AG08395 (cell line): ENCODE data around the gene TMEM101.
A peak's percentile ranks its signal among the peaks of the same experiment; 100 is the strongest.
"Not testable (repeated sequence)": the region's sequence is repeated elsewhere in the genome, so short reads cannot be mapped to it uniquely, and the experiment has no call there.

ENCODE experiments used
- DNase-seq: peaks from one replicate; pipeline ENCODE4 v3.0.0; 2012; ENCODE audit warnings: mixed read lengths, low spot score

Gene TMEM101

DNA sequence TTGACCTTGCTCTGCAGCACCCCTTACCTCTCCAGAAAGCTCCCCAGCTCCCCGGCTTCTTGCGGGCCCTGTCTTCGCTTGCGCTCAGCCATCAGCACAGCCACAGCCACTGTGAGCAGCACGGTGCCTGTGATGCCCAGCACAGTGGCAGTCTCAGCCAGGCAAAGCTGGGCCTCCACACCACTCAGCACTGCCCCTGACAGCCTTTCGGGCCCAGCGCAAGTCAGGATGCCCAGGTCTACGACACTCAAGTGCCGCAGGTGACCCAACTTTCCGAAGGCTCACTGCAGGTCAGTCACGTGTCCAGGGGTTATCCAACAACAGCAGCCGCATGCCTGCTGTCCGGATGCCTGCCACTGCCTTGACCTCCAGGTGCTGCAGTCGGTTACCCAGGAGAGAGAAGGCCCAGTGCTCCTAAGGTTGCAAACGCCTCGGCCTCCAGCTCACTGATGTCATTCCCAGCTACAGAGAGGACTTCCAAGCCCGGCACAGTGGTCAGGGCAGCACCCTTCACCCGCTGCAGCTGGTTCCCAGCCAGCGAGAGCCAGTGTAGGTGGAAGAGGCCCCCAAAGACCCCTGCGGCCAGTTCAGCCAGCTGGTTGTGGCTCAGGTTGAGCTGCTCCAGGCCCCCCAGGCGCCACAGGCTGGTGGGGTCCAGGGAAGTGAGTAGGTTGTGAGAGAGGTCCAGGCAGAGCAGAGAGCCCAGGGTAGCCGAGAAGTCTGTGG is 8.9 kb upstream of the TMEM101 start:
- DNase-seq: no peak

DNA sequence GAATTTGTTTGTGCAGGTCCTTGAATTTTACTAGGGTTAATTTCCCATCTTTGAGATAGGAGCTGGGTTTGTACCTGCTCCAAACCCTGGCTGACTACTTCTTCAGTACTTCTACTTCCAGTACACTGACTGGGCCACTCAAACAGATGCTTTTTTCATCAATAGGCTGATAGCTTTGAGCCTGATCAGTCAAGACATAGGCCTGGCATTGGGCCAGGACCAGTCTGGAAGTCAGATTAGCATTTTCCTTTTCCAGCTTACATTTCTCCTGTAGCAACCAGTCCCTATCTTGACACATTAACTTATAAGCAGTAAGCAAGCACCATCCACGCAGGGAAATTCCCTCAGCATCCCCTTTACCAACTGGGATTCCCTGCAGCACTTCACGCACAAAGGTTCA is 7.5 kb upstream of the TMEM101 start:
- DNase-seq: no peak

DNA sequence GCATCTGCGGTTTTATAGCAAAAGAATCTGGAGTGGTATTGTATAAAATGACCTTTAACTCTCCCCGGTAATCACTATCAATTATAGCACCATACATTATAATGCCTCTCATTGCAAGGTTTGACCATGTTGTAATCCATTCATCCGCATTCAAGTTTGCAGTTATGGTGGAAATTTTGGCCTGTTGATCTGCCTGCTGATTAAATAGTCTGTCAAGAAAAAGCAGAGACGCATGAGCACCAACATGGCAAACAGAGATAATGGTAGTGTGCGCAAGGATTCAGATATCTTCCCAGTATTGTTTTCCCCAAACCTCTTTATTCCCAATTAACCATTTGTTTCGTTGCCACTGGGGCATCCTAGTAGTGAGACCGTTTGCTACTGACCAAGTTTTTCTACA is 6.5 kb upstream of the TMEM101 start:
- DNase-seq: not testable (repeated sequence)

DNA sequence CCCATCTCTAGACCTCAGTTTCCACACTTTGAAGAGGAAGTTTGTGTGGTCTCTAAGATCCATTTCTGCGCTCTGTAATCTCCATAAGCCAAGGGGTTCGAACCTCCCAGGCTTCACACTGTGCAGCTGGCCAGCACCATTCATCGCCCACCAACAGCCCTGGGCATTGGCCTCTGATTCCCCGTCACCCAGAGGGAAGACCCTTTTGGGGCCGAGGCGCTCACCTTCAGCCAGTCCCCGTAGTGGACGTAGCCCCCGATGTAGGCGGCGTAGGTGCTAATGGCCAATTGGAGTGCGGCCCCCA is 678 bp downstream of the TMEM101 start:
- DNase-seq: no peak

DNA sequence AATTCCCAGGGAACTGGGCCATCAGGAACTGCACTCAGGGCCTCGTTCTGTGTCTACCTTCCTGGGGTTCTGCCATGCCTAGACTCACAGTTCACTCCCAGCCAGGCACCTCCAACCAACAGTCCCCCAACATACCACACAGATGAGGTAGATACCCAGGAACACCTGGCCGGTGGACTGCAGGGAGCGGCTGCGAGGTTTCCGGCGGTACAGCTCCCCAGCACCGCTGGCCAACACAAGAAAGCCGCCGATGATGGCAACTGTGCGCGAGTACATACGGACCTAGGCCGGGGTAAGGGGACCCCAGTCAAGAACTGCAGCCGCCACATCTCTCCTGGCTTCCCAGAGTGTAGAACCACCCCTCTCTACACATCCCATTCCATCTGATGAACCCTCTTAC is 1.9 kb downstream of the TMEM101 start:
- no peak for DNase-seq

DNA sequence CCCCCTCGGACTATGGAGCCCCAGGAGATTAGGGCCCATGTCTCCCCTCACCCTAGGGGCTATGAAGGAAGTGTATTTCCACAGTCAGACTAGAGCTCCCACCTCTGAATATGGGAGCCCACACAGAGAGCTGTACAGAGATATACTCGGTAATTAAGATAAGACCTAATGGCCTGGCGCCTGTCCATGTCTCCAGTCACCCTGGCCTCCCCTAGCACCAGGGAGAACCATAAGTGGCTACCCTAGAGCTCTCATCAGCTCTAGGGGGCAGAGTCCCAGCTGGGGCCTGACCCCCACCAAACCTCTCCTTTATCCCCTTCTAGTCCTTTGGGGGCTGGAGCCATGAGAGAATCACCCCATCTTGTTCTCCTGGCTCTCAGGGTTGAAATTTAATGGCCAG is 2.4 kb downstream of the TMEM101 start:
- no peak for DNase-seq

DNA sequence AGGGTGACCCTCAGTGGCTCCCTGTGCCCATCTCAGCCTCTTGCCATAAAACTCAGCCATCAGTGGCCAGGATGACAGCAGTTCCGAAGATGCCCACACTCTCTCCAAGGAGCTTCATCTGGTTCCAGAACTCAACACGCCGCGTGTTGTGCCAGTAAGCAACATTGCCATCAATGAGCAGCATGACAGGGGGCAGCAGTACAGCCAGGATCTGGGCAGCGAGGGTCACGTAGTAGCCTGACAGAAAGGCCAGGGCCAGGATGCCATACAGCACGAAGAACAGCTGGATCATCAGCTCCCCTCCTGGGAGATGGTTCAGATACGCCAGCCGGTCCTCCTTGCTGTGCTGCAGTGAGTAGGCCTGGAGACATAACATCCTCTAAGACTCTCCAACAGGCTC is 2.9 kb downstream of the TMEM101 start:
- DNase-seq: no peak

DNA sequence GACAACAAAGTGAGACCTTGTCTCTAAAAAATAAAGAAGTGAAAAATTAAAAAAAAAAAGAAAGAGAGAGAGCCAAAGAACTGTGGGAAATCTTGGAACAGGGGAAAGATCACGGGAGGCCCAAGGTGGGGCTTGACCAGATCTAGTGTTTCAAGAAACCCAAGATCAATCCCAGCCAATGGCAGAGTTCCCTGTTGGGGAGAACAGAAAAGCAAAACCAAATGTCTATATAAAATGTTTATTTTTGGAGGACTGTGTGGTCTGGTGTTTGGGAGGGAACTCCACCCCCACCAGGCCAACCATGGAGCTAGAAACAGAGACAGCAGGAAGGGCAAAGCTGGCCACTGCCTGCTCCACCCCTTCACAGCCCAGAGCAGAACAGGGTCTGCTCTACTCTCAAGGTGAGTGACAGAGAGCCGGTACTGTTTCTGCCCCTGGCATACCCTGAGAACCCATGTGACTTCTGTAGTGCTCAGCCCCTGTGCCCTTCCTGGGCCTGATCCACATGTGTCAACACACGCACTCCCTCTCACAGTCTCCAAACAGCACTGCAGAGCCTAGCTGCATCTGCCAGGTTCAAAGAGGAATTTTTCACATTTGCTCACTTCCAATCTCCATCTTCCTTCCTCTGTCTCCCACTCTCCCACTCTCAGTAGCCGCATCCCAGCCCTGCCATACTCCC is 3.7 kb downstream of the TMEM101 start:
- no peak for DNase-seq

DNA sequence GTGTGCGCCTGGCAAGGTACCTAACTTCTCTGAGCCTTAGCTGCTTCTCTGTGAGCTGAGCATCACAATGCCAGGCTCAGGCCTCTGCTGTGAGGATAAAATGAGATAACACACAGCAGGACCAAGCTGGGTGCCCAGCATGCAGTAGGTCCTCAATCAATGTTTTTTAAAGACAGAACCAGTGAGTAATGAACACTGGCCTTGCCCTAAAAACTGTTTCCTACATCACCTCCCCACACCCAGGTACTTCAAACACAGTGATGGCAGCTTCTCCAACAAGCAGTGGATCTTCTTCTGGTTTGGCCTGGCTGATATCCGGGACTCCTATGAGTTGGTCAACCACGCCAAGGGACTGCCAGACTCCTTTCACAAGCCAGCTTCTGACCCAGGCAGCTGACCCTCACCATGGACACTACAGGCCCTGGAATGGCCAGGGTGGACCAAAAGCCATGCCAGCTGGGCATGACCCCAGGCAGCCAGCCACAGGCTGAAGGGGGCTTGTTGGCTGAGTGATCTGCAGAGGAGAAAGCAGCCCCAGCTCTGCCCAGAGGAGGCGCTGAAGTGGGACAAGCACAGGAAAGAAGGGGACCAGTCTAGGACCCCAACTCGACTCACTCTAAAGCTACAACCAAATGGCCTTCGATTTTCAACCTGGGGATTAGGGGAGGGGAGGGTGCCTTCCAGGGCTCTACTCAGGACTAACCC is 6.4 kb downstream of the TMEM101 start:
- no peak for DNase-seq

DNA sequence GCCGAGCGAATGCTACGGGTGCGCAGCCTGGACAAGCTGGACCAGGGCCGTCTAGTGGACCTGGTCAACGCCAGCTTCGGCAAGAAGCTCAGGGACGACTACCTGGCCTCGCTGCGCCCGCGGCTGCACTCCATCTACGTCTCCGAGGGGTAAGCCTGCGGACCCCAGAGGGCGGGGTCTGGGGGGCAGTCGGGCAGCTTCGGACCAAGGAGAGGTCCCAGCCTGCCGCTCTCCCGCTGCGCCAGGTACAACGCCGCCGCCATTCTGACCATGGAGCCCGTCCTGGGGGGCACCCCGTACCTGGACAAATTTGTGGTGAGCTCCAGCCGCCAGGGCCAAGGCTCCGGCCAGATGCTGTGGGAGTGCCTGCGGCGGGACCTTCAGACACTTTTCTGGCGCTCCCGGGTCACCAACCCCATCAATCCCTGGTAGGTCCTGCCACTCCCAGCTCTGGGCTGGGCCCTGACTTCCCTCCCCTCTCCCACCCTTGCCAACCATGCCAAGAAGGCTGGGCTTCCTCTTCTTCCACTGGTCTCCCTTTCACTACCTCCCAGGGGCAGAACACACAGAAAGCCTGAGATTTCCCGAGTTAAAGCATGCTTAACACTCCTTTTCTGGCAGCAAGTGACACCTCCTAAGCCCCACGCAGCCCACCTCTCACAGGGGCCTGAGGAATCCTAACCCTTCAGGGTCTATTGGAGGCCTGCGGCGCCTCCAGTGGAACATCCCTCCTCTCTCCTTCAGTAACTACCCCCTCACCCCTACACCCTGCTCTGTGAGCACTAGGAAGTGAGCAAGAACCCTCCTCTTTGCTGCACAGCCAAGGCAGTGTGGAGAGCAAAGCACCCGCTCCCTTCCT is 7.2 kb downstream of the TMEM101 start:
- peak; percentile 31 for DNase-seq

DNA sequence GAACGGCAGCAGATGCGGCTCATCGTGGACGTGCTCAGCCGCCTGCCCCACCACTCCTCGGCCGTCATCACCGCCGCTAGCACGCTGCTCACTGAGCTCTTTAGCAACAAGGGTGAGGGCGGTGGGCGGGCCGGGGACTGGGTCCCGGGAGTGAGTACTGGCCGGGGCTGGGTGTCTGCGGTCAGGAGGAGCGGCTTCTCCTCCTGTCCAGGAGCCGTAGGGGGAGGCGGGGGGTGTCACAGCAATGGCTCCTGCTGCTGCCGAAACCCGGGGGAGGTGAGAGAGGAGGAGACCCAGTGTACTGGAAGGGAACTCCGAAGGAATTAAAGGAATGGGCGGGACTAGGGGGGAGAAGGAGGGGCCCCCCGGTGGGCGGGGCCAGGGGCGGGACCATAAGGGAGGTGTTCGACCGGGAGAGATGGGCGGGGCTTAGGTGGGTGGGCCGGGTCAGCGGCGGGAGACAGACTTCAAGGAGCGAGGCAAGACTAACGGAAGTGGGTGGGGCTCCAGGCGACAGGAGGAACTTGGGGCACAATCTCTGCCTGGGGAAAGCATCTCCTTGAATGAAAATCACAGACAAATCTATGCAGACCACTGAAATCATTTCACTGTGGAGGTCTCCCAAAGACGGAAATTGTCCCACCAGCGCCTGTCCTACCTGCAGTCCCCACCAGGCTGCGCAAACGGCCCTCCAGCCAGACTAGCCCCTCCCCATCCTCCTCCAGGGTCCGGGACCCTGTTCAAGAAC is 8.0 kb downstream of the TMEM101 start:
- peak; percentile 99 for DNase-seq

DNA sequence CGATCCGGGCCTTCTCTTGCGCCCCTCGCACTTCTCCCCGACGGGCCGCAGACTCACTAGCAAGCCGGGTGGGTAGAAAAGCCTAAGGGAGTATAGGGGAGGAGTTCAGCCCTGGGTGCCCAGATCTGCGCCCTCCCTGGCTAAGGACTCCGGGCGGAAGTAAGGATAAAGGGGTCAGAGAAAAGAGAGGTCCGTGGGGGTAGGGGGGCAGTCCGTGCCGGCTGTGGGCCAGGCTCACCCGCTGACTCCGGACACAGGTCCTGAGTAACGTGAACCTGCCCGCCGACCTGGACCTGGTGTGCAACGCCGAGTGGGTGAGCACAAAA is 8.5 kb downstream of the TMEM101 start:
- DNase-seq: no peak

DNA sequence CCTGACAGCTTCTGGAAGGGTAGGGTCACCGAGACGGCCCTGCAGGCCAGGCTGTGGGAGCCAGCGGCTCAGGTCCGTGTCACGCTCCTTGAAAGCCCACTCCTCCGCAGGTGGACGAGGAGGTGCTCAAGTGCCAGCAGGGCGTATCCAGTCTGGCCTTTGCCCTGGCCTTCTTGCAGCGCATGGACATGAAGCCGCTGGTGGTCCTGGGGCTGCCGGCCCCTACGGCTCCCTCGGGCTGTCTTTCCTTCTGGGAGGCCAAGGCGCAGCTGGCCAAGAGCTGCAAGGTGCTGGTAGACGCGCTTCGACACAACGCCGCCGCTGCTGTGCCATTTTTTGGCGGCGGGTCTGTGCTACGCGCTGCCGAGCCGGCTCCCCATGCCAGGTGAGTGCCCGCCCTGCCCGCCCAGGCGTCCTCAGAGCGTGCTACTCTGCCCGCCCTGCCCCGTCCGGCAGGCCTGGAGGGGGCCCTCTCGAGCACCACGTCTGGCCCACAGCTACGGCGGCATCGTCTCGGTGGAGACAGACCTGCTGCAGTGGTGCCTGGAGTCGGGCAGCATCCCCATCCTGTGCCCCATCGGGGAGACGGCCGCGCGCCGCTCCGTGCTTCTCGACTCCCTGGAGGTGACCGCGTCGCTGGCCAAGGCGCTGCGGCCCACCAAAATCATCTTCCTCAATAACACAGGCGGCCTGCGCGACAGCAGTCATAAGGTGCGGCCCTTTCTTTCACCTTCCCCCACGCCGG is 9.1 kb downstream of the TMEM101 start:
- DNase-seq: no peak

DNA sequence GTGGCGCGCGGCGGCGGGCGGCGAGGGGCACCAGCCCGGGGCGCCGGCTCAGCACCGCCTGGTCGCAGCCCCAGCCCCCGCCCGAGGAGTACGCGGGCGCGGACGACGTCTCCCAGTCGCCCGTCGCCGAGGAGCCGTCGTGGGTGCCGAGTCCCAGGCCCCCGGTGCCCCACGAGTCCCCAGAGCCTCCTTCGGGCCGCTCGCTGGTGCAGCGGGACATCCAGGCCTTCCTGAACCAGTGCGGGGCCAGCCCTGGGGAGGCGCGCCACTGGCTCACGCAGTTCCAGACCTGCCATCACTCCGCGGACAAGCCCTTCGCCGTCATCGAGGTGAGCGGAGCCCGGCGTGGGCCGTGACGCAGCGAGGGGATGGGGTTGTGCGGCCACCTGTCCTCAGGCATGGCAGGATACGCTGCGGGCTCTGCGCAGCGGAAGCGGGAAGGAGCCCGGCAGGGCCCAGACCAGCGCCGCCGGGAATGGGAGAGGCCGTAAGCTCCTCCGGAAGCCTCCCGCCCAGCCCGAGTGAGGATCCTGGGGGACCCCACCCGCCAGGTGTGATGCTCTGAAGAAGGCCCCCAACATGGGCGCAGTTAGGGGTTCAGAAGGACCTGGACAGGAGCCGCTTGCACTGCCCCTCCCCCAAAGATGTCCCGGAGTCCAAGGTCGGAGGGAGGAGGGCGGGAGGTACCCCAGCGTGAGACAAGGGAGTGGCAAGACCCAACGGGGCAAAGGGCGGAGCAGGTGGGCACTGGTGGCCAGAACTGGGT is 9.8 kb downstream of the TMEM101 start:
- DNase-seq: no peak

DNA sequence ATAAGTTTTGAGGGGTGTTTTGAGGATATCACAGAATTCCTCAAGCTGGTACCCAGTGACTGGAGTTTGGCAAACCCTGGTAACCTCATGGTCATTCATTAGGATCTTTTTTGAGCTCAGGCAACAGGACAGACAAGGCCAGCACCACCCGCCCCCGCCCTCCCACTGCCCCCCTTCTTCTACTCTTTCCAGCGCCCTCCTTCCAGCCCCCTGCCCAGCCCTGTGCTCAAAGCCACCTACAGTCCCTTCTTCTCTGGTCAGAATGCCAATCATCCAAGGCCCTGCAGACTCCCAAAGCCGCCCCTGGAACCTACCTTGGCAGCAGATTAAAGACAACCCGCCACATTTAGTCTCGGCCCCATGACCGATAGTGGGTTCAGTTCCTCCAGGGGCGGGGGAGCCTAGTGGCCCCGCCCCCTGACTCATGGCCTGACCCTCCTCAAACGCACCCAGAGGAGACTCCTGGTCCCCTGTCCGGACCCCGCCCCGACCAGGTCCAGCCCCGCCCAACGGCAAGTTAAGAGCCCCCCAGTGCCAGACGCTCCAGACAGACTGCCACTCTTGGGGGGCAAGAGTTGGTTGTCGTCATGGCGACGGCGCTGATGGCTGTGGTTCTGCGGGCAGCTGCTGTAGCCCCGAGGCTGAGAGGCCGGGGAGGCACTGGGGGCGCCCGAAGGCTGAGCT is 10.5 kb downstream of the TMEM101 start, which contains the start of gene NAGS:
NAGS (plus strand) TSS at position 546 of the 684 bp plus-strand sequence; CDS start at position 588, 42 bp downstream.
- no peak for DNase-seq

DNA sequence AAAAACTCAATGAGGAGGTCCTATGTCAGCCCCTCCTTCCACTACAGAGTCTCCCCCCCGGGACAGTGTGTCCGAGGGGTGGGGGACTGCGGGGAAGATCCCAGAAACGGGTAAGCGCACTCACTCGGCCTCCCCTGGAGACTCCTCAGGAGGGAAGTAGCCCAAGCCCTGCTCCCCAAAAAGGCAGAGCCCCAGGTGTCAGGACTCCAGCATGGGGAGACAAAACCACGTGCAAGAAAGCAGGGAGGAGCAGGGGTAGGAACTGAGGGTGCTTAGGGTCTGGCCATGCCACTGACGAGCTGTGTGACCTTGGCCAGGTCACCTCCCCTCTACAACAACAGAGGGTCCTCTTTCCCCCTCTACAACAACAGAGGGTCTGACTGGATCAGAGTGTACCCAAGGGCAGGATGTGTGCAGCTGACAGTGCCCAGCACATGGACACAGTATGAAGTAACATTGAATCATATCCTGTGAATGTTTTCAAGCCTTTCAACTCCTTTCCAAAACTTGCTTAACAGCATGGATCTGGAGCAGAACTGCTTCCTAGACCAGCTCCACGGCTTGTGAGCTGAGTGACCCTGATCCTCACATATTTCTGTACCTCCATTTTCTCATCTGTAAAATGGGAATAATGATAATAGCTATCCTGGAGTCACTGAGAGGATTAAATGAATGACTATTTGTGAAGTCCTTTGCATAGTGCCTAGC is 12.5 kb downstream of the TMEM101 start:
- DNase-seq: peak; percentile 58

DNA sequence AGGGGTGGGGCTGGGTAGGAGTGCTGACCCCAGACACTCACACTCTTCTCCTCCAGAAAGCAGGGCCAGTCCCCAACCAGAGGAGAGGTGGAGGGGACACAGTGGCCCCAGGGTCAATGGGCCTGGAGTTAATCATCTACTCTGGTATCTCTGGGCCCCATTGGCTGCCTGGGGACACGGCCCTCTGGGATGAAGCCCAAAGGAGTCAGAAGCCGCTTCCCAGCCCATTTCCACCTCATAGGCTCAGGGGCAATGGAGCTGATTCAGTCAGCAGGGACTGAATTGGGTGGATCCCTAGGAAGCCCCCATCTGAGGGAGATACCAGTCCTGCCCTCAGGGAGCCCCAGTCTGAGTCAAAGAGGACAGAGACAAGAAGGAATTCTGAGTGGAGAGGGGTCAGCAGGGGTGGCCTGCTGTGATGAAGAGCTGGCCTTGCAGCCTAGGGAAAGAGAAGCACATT is 13.3 kb downstream of the TMEM101 start:
- no peak for DNase-seq

DNA sequence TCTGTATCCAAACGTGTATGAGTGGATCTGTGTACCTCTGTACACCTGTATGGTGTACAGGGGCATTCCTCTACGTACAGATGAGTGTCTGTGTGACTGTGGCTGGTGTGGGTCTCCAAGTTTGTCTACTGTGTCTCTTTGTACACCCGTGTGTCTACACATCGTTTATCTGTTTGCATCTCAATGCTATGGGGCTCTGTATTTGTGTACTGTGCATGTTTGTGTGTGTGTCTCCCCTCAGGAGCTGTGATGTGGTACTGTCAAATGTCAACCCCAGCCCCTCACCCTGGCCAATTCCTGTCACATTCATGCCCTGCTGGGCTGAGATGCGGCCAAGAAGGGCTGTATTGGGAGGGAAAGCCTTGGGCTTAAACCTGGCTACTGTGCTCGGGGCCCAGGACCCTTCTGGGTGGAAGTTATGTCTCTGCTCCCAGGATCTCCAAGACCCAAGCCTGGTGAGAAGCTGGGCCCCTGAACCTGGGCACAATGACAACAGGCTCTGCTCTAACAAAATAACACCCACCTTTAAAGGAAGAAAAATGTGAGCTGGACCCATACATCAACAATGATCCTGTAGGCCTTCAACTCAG is 13.8 kb downstream of the TMEM101 start:
- DNase-seq: no peak
